GM23248 (cell line): ENCODE measurements around the gene NCOA5.

Source experiments
- EZH2 ChIP-seq: fragments of 200-600 bp; sonication (generic); IDR thresholded peaks from 2 replicates; pipeline ENCODE4 v1.6.1; 2018; ENCODE audit warnings: antibody characterized with exemption, mild to moderate bottlenecking; ENCODE audit not compliant: insufficient read depth, poor library complexity, severe bottlenecking
- EZH2phosphoT487 ChIP-seq: fragments of 200-600 bp; sonication (generic); IDR thresholded peaks from 2 replicates; pipeline ENCODE4 v1.6.1; 2018; ENCODE audit warnings: antibody characterized with exemption, moderate library complexity, mild to moderate bottlenecking, low read depth; ENCODE audit not compliant: insufficient read depth

GRCh38 chr20:46020555-46020954, 69.2 kb downstream of the NCOA5 start:
- TF ChIP-seq EZH2 = no peak
- no peak for TF ChIP-seq EZH2phosphoT487
